ENCODE results near the gene TBCE. TPM values are rescaled to one million over a fixed set of nuclear protein-coding genes. Genes with fewer than 3 reads are reported as not detected.
"Not testable (repeated sequence)": the region's sequence is repeated elsewhere in the genome, so short reads cannot be mapped to it uniquely, and the experiment has no call there.

TBCE gene
- total and polyA plus RNA-seq, 2 experiments from 2014 or later, result 23.3 to 35.3 TPM

GRCh38 chr1:235460770-235461169, 93.5 kb downstream of the TBCE start:
- WGBS, 2 experiments (ENCODE audit: low coverage in 1 of 2, low lambda C conversion rate in 2 of 2, missing lambda C conversion rate in 2 of 2), result 56 to 58% methylated on average over 5 of the region's 5 CpGs
- Histone ChIP-seq H2AFZ (no peak overlapping the region), H3K9me2 (ENCODE audit: insufficient read depth) (no peaks in the 10 kb centered on the region), H3K36me3 (ENCODE audit: low read depth) (peaks cover 13% of the 10 kb centered on the region), H3K4me3 (no peak overlapping the region), H3K9ac (no peak overlapping the region), H3F3A (ENCODE audit: insufficient read depth) (no peaks in the 10 kb centered on the region), H4K20me1 (ENCODE audit: insufficient read depth) (no peaks in the 10 kb centered on the region), H3K9me3 (ENCODE audit: low read depth) (no peaks in the 10 kb centered on the region), H3K4me2 (ENCODE audit: unreplicated experiment) (no peak overlapping the region), H3K79me2 (ENCODE audit: insufficient read depth) (no peaks in the 10 kb centered on the region), H3K4me1 (ENCODE audit: insufficient read depth) (no peaks in the 10 kb centered on the region), H3K27me3 (replicated peaks; ENCODE audit: insufficient read depth) (no peaks in the 10 kb centered on the region), H3K27ac (no peak overlapping the region)
- DNase-seq, result peak; percentile 17
- in situ Hi-C loops (cut with MboI), result no loop called here
- no peak for TF ChIP-seq EZH2 (IDR thresholded peaks at IDR 0.05; ENCODE audit: insufficient read depth, poor library complexity, severe bottlenecking)
- no peak for TF ChIP-seq EZH2phosphoT487 (IDR thresholded peaks at IDR 0.05; ENCODE audit: insufficient read depth, low read depth)

- TF ChIP-seq EZH2 (IDR thresholded peaks at IDR 0.05; ENCODE audit: insufficient read depth, poor library complexity, severe bottlenecking) (no peak), EZH2phosphoT487 (IDR thresholded peaks at IDR 0.05; ENCODE audit: insufficient read depth, low read depth) (no peak)
- no peak overlapping the region for H3K27ac ChIP-seq
- H2AFZ ChIP-seq, result no peak overlapping the region
- peaks cover 14% of the 10 kb centered on the region for H3K36me3 ChIP-seq (ENCODE audit: low read depth)
- no peaks in the 10 kb centered on the region for H3K4me1 ChIP-seq (ENCODE audit: insufficient read depth)
- no peak overlapping the region for H3K4me3 ChIP-seq
- no peak overlapping the region for H3K4me2 ChIP-seq (ENCODE audit: unreplicated experiment)
- no peaks in the 10 kb centered on the region for H3K9me3 ChIP-seq (ENCODE audit: low read depth)
- 47 to 51% methylated on average over 1 of the region's 1 CpG for WGBS, 2 experiments (ENCODE audit: low coverage in 1 of 2, low lambda C conversion rate in 2 of 2, missing lambda C conversion rate in 2 of 2)
- no peaks in the 10 kb centered on the region for H3F3A ChIP-seq (ENCODE audit: insufficient read depth)
- no peak overlapping the region for H3K9ac ChIP-seq
- H3K27me3 ChIP-seq (replicated peaks; ENCODE audit: insufficient read depth), result no peaks in the 10 kb centered on the region
- no peaks in the 10 kb centered on the region for H4K20me1 ChIP-seq (ENCODE audit: insufficient read depth)
- H3K79me2 ChIP-seq (ENCODE audit: insufficient read depth), result no peaks in the 10 kb centered on the region
- H3K9me2 ChIP-seq (ENCODE audit: insufficient read depth), result no peaks in the 10 kb centered on the region
- in situ Hi-C loops (cut with MboI), result no loop called here
- DNase-seq, result no peak
Observed at GRCh38 chr1:235461954-235462353, 94.7 kb downstream of the TBCE start.

GRCh38 chr1:235462832-235463231, 95.6 kb downstream of the TBCE start:
- H3K4me1 ChIP-seq (ENCODE audit: insufficient read depth); H3F3A ChIP-seq (ENCODE audit: insufficient read depth); in situ Hi-C loops (cut with MboI); H3K4me3 ChIP-seq; DNase-seq; H3K9me2 ChIP-seq (ENCODE audit: insufficient read depth); H3K27me3 ChIP-seq (replicated peaks; ENCODE audit: insufficient read depth); H3K9me3 ChIP-seq (ENCODE audit: low read depth); H2AFZ ChIP-seq; H3K9ac ChIP-seq; H3K4me2 ChIP-seq (ENCODE audit: unreplicated experiment); H4K20me1 ChIP-seq (ENCODE audit: insufficient read depth); H3K27ac ChIP-seq; H3K79me2 ChIP-seq (ENCODE audit: insufficient read depth): not testable (repeated sequence)
- WGBS, 2 experiments (ENCODE audit: low coverage in 1 of 2, low lambda C conversion rate in 2 of 2, missing lambda C conversion rate in 2 of 2), result 96 to 100% methylated on average over 3 of the region's 3 CpGs
- H3K36me3 ChIP-seq (ENCODE audit: low read depth), result peaks cover 14% of the 10 kb centered on the region

- Histone ChIP-seq H3F3A (ENCODE audit: insufficient read depth) (no peaks in the 10 kb centered on the region), H3K27ac (no peak overlapping the region), H3K4me1 (ENCODE audit: insufficient read depth) (peaks cover 7% of the 10 kb centered on the region; the same call in 1 of the 2 replicates), H3K9me3 (ENCODE audit: low read depth) (no peaks in the 10 kb centered on the region), H3K36me3 (ENCODE audit: low read depth) (peaks cover 14% of the 10 kb centered on the region), H3K79me2 (ENCODE audit: insufficient read depth) (no peaks in the 10 kb centered on the region), H4K20me1 (ENCODE audit: insufficient read depth) (no peaks in the 10 kb centered on the region), H3K9me2 (ENCODE audit: insufficient read depth) (no peaks in the 10 kb centered on the region), H3K9ac (no peak overlapping the region), H2AFZ (no peak overlapping the region), H3K4me3 (no peak overlapping the region), H3K4me2 (ENCODE audit: unreplicated experiment) (no peak overlapping the region), H3K27me3 (replicated peaks; ENCODE audit: insufficient read depth) (no peaks in the 10 kb centered on the region)
- no peak for TF ChIP-seq EZH2 (IDR thresholded peaks at IDR 0.05; ENCODE audit: insufficient read depth, poor library complexity, severe bottlenecking)
- no peak for TF ChIP-seq EZH2phosphoT487 (IDR thresholded peaks at IDR 0.05; ENCODE audit: insufficient read depth, low read depth)
- in situ Hi-C loops (cut with MboI), result no loop called here
- 96 to 100% methylated on average over 3 of the region's 3 CpGs for WGBS, 2 experiments (ENCODE audit: low coverage in 1 of 2, low lambda C conversion rate in 2 of 2, missing lambda C conversion rate in 2 of 2)
- no peak for DNase-seq
Observed at GRCh38 chr1:235465066-235465465, 97.8 kb downstream of the TBCE start.

- no peak for DNase-seq
- no peaks in the 10 kb centered on the region for H4K20me1 ChIP-seq (ENCODE audit: insufficient read depth)
Observed at GRCh38 chr1:235468004-235468403, 100.8 kb downstream of the TBCE start.

More at GRCh38 chr1:235468004-235468403, 100.8 kb downstream of the TBCE start:
- Histone ChIP-seq H3K9me2 (ENCODE audit: insufficient read depth) (no peaks in the 10 kb centered on the region), H3K36me3 (ENCODE audit: low read depth) (peaks cover 14% of the 10 kb centered on the region), H3K4me3 (no peak overlapping the region), H3K9me3 (ENCODE audit: low read depth) (no peaks in the 10 kb centered on the region), H3K4me2 (ENCODE audit: unreplicated experiment) (no peak overlapping the region), H3F3A (ENCODE audit: insufficient read depth) (no peaks in the 10 kb centered on the region), H3K79me2 (ENCODE audit: insufficient read depth) (no peaks in the 10 kb centered on the region), H3K4me1 (ENCODE audit: insufficient read depth) (peaks cover 7% of the 10 kb centered on the region; the same call in 1 of the 2 replicates), H2AFZ (no peak overlapping the region), H3K27ac (no peak overlapping the region), H3K9ac (no peak overlapping the region), H3K27me3 (replicated peaks; ENCODE audit: insufficient read depth) (no peaks in the 10 kb centered on the region)
- in situ Hi-C loops (cut with MboI), result no loop called here
- TF ChIP-seq EZH2 (IDR thresholded peaks at IDR 0.05; ENCODE audit: insufficient read depth, poor library complexity, severe bottlenecking) (no peak), EZH2phosphoT487 (IDR thresholded peaks at IDR 0.05; ENCODE audit: insufficient read depth, low read depth) (no peak)
- WGBS, 2 experiments (ENCODE audit: low coverage in 1 of 2, low lambda C conversion rate in 2 of 2, missing lambda C conversion rate in 2 of 2), result 95 to 99% methylated on average over 3 of the region's 3 CpGs
